Measurements from ENCODE around the gene IMMP2L. TPM values are rescaled to one million over a fixed set of nuclear protein-coding genes. Genes with fewer than 3 reads are reported as not detected.

The IMMP2L gene
- total and polyA plus RNA-seq, 2 of the 8 experiments (the other 6 are each of a cell fraction or from before 2014, with no cell fraction given): 2.3 to 10.1 TPM

DNA sequence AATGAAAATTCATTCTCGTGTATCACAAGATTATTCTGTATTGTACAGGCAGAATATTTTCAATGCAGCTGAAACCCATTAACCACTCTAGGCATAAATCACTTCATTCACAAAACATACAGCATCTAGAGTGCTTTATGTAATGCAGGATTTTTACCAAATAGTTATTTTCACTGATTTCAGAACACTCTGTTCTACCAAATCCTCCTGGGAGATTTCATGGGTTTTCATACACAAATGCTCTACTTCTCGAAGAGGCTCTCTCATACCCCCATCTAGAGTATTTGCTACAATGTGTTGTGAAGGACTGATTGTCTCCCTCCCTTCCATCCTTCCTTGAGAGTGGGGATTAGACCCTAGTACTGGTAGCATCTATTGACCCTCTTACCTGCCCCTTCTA, 680.6 kb downstream of the IMMP2L start:
- H3K27me3 ChIP-seq (replicated peaks in 1 of 4; ENCODE audit: control insufficient read depth in 3 of 4, extremely low read depth in 1 of 4, insufficient read depth in 3 of 4, low read length in 3 of 4): peaks cover 0 to 1% (median 0%) of the 10 kb centered on the region in 4 experiments; a peak in 1 of 7 replicates
- H3K36me3 ChIP-seq (ENCODE audit: control insufficient read depth in 2 of 4, insufficient read depth in 4 of 4, low read length in 3 of 4): no peaks in the 10 kb centered on the region
- DNase-seq (ENCODE audit: low read depth in 1 of 2, low spot score in 2 of 2) (no peak), FAIRE-seq (no peak)
- H2AK5ac ChIP-seq (ENCODE audit: low read depth, low read length): no peak overlapping the region
- POLR2A ChIA-PET (ENCODE audit: partially characterized antibody): no interaction called here
- no peak overlapping the region for H2AFZ ChIP-seq (ENCODE audit: low read length)
- WGBS, 2 experiments (ENCODE audit: extremely low coverage in 1 of 2, insufficient coverage in 1 of 2, insufficient read length in 1 of 2, insufficient replicate concordance in 2 of 2, low coverage in 1 of 2, low lambda C conversion rate in 2 of 2, missing lambda C conversion rate in 1 of 2): 93% methylated on average over 2 of the region's 2 CpGs; no CpG with 5 or more reads in 1 of the 2 experiments
- no peak overlapping the region for H3K23ac ChIP-seq (ENCODE audit: insufficient read length)
- no peaks in the 10 kb centered on the region for H4K20me1 ChIP-seq (replicated peaks in 1 of 2; ENCODE audit: control insufficient read depth in 1 of 2, insufficient read depth in 2 of 2, low read length in 2 of 2)
- no peak overlapping the region for H3K4ac ChIP-seq (replicated peaks; ENCODE audit: insufficient read length, low read depth, low read length)
- H3K9ac ChIP-seq (replicated peaks in 1 of 4; ENCODE audit: extremely low read depth in 1 of 4, low read depth in 3 of 4, low read length in 3 of 4): no peak overlapping the region
- no peak overlapping the region for H3K18ac ChIP-seq (ENCODE audit: extremely low read depth, low read length)
- H3K4me2 ChIP-seq (ENCODE audit: insufficient read depth in 1 of 2, low read depth in 2 of 2, low read length in 2 of 2): no peak overlapping the region
- no peak overlapping the region for H2BK20ac ChIP-seq (ENCODE audit: low read length)
- H3K27ac ChIP-seq (ENCODE audit: low read depth, low read length): no peak overlapping the region
- H3K4me1 ChIP-seq (replicated peaks in 1 of 4; ENCODE audit: control insufficient read depth in 3 of 4, insufficient read depth in 4 of 4, low read length in 3 of 4): no peaks in the 10 kb centered on the region
- no peaks in the 10 kb centered on the region for H3K79me1 ChIP-seq (ENCODE audit: low read depth, low read length)
- no peak overlapping the region for H2BK5ac ChIP-seq (ENCODE audit: low read depth, low read length)
- H3K9me3 ChIP-seq (ENCODE audit: insufficient read depth in 2 of 2, low read depth in 1 of 2, low read length in 1 of 2): no peaks in the 10 kb centered on the region
- CTCF ChIA-PET (ENCODE audit: partially characterized antibody): no interaction called here
- no peak overlapping the region for H2BK12ac ChIP-seq (ENCODE audit: low read depth, low read length)
- no peak overlapping the region for H3K56ac ChIP-seq (replicated peaks; ENCODE audit: insufficient read length, low read depth, low read length)
- H4K91ac ChIP-seq (replicated peaks; ENCODE audit: insufficient read length, low read length): no peak overlapping the region
- H3K23me2 ChIP-seq (ENCODE audit: low read depth, low read length): no peaks in the 10 kb centered on the region
- no peak overlapping the region for H4K8ac ChIP-seq (ENCODE audit: extremely low read depth, insufficient read depth, low read length)
- H4K5ac ChIP-seq (ENCODE audit: insufficient read length, low read depth, low read length): no peak overlapping the region
- H3K79me2 ChIP-seq (ENCODE audit: control insufficient read depth in 1 of 2, insufficient read depth in 2 of 2, low read length in 2 of 2): no peaks in the 10 kb centered on the region
- no peak overlapping the region for H2BK120ac ChIP-seq (replicated peaks; ENCODE audit: low read depth, low read length)
- no peak overlapping the region for H2BK15ac ChIP-seq (ENCODE audit: low read length)
- no peak overlapping the region for H3K4me3 ChIP-seq (ENCODE audit: extremely low read depth in 1 of 4, insufficient read depth in 2 of 4, low read depth in 3 of 4, low read length in 4 of 4)
- H3K14ac ChIP-seq (ENCODE audit: insufficient read length): no peak overlapping the region
- TF ChIP-seq JUND (IDR thresholded peaks at IDR 0.05; ENCODE audit: low read length): no peak
- TF ChIP-seq MAFK (IDR thresholded peaks at IDR 0.05; ENCODE audit: low read depth, low read length): no peak
- no peak for TF ChIP-seq SUZ12 (IDR thresholded peaks at IDR 0.05; ENCODE audit: low read length)
- no peak for TF ChIP-seq YY1 (IDR thresholded peaks at IDR 0.05; ENCODE audit: low read depth, low read length)

Measured in H1 (cell line).